ENCODE data around the gene RALGDS. TPM values are rescaled to one million over a fixed set of nuclear protein-coding genes. Genes with fewer than 3 reads are reported as not detected.

The RALGDS gene
- total and polyA plus RNA-seq, 12 donors: 15.6 to 45.1 (median 28.1) TPM

DNA sequence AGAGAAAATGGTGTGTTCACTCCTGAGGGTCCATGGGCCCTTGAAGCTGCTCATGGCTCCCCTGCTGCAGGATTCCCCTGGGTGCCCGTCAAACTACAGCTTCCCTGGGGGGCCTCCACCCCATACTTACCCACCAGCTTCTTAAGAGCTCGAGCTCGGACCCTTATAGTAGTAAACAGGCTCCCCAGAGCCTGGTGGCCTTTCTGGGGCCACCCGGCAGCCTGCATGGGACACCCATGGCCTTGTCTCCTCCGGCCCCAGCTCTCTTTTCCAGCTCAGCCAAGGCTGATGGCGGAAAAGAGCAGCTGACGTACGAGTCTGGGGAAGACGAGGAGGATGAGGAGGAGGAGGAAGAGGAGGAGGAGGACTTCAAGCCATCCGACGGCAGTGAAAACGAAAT is 63.5 kb downstream of the RALGDS start:
- Histone ChIP-seq H3K27me3 (no peaks in the 10 kb centered on the region), H3K4me3 (no peak overlapping the region), H3K27ac (peak overlapping the region in 4 of 10 donors; percentile 10 to 30 (median 21)), H3K9me3 (no peaks in the 10 kb centered on the region), H3K4me1 (peaks cover 11 to 50% (median 31%) of the 10 kb centered on the region in 9 donors), H3K36me3 (peaks cover 0 to 60% (median 12%) of the 10 kb centered on the region in 9 donors)
- WGBS, 2 donors: 89 to 92% methylated on average over 12 of the region's 12 CpGs
- TF ChIP-seq, protein P1, sequence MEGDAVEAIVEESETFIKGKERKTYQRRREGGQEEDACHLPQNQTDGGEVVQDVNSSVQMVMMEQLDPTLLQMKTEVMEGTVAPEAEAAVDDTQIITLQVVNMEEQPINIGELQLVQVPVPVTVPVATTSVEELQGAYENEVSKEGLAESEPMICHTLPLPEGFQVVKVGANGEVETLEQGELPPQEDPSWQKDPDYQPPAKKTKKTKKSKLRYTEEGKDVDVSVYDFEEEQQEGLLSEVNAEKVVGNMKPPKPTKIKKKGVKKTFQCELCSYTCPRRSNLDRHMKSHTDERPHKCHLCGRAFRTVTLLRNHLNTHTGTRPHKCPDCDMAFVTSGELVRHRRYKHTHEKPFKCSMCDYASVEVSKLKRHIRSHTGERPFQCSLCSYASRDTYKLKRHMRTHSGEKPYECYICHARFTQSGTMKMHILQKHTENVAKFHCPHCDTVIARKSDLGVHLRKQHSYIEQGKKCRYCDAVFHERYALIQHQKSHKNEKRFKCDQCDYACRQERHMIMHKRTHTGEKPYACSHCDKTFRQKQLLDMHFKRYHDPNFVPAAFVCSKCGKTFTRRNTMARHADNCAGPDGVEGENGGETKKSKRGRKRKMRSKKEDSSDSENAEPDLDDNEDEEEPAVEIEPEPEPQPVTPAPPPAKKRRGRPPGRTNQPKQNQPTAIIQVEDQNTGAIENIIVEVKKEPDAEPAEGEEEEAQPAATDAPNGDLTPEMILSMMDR (IDR thresholded peaks at IDR 0.05): no peak
- DNase-seq (no peak), ATAC-seq (no peak)
- intact Hi-C loops (cut with DNase I): loop anchor here in 1 of 10 donors (10.0 kb wide), 1 partner anchor 87 kb away; no protein-coding TSS in a partner anchor

DNA sequence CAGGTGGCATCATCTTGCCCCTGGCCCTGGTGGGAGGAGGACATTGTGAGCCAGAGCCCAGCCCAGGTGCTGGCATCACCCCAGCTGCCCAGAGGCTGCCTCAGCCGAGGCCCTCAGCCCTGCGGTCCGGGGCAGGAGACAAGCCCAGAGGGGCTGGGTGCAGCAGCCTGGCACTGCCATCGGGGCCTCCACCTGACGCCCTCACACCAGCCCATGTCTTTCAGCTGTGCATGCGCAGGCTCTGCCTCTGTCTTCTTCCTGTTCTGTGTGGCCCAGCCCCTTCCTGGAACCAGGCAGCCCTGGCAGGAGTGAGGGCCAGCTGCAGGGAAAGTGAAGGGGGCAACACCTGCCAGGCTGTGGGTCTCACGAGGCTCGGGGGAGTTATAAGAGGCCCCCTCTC is 64.0 kb downstream of the RALGDS start:
- no peak for ATAC-seq
- TF ChIP-seq, protein P1 (IDR thresholded peaks at IDR 0.05): no peak
- no peak for DNase-seq
- intact Hi-C loops (cut with DNase I): loop anchor here in 1 of 10 donors (10.0 kb wide), 1 partner anchor 88 kb away; no protein-coding TSS in a partner anchor
- Histone ChIP-seq H3K27ac (peak overlapping the region in 4 of 10 donors; percentile 10 to 30 (median 21)), H3K4me3 (no peak overlapping the region), H3K4me1 (peaks cover 11 to 50% (median 31%) of the 10 kb centered on the region in 9 donors), H3K9me3 (no peaks in the 10 kb centered on the region), H3K27me3 (no peaks in the 10 kb centered on the region), H3K36me3 (peaks cover 0 to 65% (median 12%) of the 10 kb centered on the region in 9 donors)
- 63 to 70% methylated on average over 8 of the region's 8 CpGs for WGBS, 2 donors

DNA sequence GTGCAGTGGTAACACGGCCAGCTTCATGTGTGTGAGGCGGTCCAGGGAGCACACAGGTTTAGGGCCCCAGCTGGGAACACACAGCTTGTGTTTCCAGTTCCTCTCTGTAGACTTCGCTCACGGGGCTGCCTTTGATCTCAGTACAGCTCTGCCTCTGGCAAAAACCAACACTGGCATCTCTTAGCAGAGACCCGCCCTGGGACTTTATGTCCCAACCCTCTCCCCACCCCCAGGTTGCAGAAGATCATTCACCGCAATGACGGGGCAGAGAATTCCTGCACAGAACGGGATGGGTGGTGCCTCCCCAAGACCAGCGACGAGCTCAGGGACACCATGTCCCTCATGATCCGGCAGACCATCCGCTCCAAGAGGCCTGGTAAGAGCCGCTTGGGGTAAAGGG is 64.5 kb downstream of the RALGDS start:
- Histone ChIP-seq H3K27ac (peak overlapping the region in 2 of 10 donors; percentile 16 to 26), H3K4me3 (no peak overlapping the region), H3K36me3 (peaks cover 0 to 70% (median 16%) of the 10 kb centered on the region in 9 donors), H3K4me1 (peaks cover 11 to 47% (median 31%) of the 10 kb centered on the region in 9 donors), H3K9me3 (no peaks in the 10 kb centered on the region), H3K27me3 (no peaks in the 10 kb centered on the region)
- DNase-seq (no peak), ATAC-seq (no peak)
- intact Hi-C loops (cut with DNase I): loop anchor here in 1 of 10 donors (10.0 kb wide), 1 partner anchor 88 kb away; no protein-coding TSS in a partner anchor
- 93 to 95% methylated on average over 13 of the region's 13 CpGs for WGBS, 2 donors
- TF ChIP-seq, protein P1 (IDR thresholded peaks at IDR 0.05): no peak

DNA sequence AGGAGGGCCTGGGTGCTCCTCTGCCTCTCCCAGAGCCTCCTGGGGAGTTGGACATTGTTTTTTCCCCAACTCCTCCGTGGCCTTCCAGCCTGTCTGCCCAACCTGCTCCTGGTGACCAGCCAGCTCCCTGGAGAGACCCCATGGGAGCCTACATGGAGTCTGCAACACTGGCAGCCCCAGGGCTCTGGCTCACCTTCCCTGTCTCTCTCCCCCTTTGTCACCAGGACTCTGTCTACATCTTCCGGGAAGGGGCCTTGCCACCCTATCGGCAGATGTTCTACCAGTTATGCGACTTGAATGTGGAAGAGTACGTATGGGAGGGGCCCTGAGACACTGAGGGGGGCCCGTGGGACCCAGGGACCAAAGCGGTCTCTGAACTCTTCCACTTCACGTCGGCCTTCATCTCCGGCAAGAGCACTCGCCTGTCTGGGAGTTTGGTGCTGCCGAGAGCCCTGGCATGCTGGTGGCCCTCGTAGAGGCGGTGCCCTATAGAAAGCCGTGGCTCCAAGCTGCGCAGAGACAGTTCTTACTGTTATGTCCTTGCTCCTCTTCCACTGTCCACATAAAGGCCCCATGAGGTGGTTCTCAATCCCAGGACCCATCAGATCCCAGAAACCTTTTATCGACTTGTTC is 65.1 kb downstream of the RALGDS start:
- no peak for DNase-seq
- H3K27me3 ChIP-seq: no peaks in the 10 kb centered on the region
- TF ChIP-seq, protein P1 (IDR thresholded peaks at IDR 0.05): no peak
- 95 to 96% methylated on average over 17 of the region's 17 CpGs for WGBS, 2 donors
- H3K36me3 ChIP-seq: peaks cover 0 to 76% (median 22%) of the 10 kb centered on the region in 9 donors
- peaks cover 8 to 40% (median 25%) of the 10 kb centered on the region in 9 donors for H3K4me1 ChIP-seq
- H3K27ac ChIP-seq: peak overlapping the region in 8 of 10 donors; percentile 74 to 95 (median 92)
- no peak for ATAC-seq
- intact Hi-C loops (cut with DNase I): loop anchor here in 1 of 10 donors (10.0 kb wide), 1 partner anchor 89 kb away; no protein-coding TSS in a partner anchor
- H3K9me3 ChIP-seq: no peaks in the 10 kb centered on the region
- no peak overlapping the region for H3K4me3 ChIP-seq
